Suprapubic skin (tissue), 4 donors: ENCODE data around the gene ARHGAP23. TPM values are rescaled to one million over a fixed set of nuclear protein-coding genes. Genes with fewer than 3 reads are reported as not detected.
"Not testable (repeated sequence)": the region's sequence is repeated elsewhere in the genome, so short reads cannot be mapped to it uniquely, and the experiment has no call there.

Experiments used
- DNase-seq, 2 donors: peaks; one replicate each; pipeline ENCODE4 v3.0.0-alpha.2; 2019; ENCODE audit warnings: low spot score in 2 of 2
- H3K27ac ChIP-seq: fragments of 200-600 bp; sonication (generic); one replicate; pipeline ENCODE4 v1.5.1; 2019
- H3K27me3 ChIP-seq: fragments of 200-600 bp; sonication (generic); one replicate; pipeline ENCODE4 v1.5.1; 2019
- H3K36me3 ChIP-seq: fragments of 200-600 bp; sonication (generic); one replicate; pipeline ENCODE4 v1.5.1; 2019
- H3K4me1 ChIP-seq: fragments of 200-600 bp; sonication (generic); one replicate; pipeline ENCODE4 v1.5.1; 2019
- H3K4me3 ChIP-seq: fragments of 200-600 bp; sonication (generic); one replicate; pipeline ENCODE4 v1.5.1; 2019; ENCODE audit warnings: mild to moderate bottlenecking
- H3K9me3 ChIP-seq: fragments of 200-600 bp; sonication (generic); one replicate; pipeline ENCODE4 v1.5.1; 2019
- CTCF ChIP-seq, 2 donors: fragments of 200-600 bp in 1 of 2; fragments of 450-650 bp in 1 of 2; sonication (generic) in 1 of 2; IDR thresholded peaks; one replicate each; pipeline ENCODE4 v1.5.1; 2016 to 2019; ENCODE audit warnings: antibody characterized with exemption in 2 of 2, mild to moderate bottlenecking in 1 of 2, moderate library complexity in 1 of 2
- EP300 ChIP-seq: sonication (generic); formaldehyde crosslinking; IDR thresholded peaks from one replicate; pipeline ENCODE4 v1.6.1; 2017; ENCODE audit warnings: antibody characterized with exemption
- POLR2A ChIP-seq, 2 donors: fragments of 450-650 bp; IDR thresholded peaks; one replicate each; pipeline ENCODE4 v1.6.1; 2017; ENCODE audit warnings: antibody characterized with exemption in 2 of 2, mild to moderate bottlenecking in 2 of 2, moderate library complexity in 2 of 2
- POLR2AphosphoS5 ChIP-seq, 3 donors: sonication (generic); formaldehyde crosslinking; IDR thresholded peaks; one replicate each; pipeline ENCODE4 v1.6.1; 2017; ENCODE audit warnings: antibody characterized with exemption in 3 of 3
- WGBS: methylation state at CpG from one replicate; pipeline ENCODE4 v1.1.5; 2018; 5-methylcytosine and 5-hydroxymethylcytosine counted together
- total RNA-seq, 4 donors: library from RNA; depleted of rRNA; stranded (reverse); fragments of >200 nt; gene quantifications; one replicate each; pipeline ENCODE4 v1.1.0, GENCODE V29; 2016

Gene ARHGAP23
- total RNA-seq, 4 donors from 2014 or later: 94.8 to 149 (median 121) TPM

GRCh38 chr17:38512473-38513058 lies 84.3 kb downstream of the ARHGAP23 start:
- Histone ChIP-seq H3K9me3 (no peaks in the 10 kb centered on the region), H3K4me1 (peaks cover 28% of the 10 kb centered on the region), H3K36me3 (peaks cover 1% of the 10 kb centered on the region), H3K27ac (no peak overlapping the region), H3K27me3 (peaks cover 9% of the 10 kb centered on the region), H3K4me3 (no peak overlapping the region)
- no peak for DNase-seq
- TF ChIP-seq POLR2A (IDR thresholded peaks at IDR 0.05): no peak
- TF ChIP-seq EP300: no peak
- 85% methylated on average over 11 of the region's 13 CpGs for WGBS

GRCh38 chr17:38526526-38526925 lies 98.3 kb downstream of the ARHGAP23 start:
- not testable (repeated sequence) for H3K9me3 ChIP-seq, DNase-seq, H3K36me3 ChIP-seq, H3K4me1 ChIP-seq, H3K27ac ChIP-seq, H3K4me3 ChIP-seq
- H3K27me3 ChIP-seq: peaks cover 34% of the 10 kb centered on the region
- WGBS: 58% methylated on average over 8 of the region's 8 CpGs

GRCh38 chr17:38528141-38528540 lies 99.9 kb downstream of the ARHGAP23 start:
- H3K27ac ChIP-seq, DNase-seq, H3K9me3 ChIP-seq, H3K36me3 ChIP-seq, H3K4me1 ChIP-seq, H3K4me3 ChIP-seq: not testable (repeated sequence)
- 24% methylated on average over 10 of the region's 10 CpGs for WGBS
- H3K27me3 ChIP-seq: peaks cover 47% of the 10 kb centered on the region

GRCh38 chr17:38530856-38531255 lies 102.6 kb downstream of the ARHGAP23 start:
- H3K4me3 ChIP-seq, H3K4me1 ChIP-seq, H3K36me3 ChIP-seq, H3K9me3 ChIP-seq, DNase-seq, H3K27ac ChIP-seq: not testable (repeated sequence)
- 29% methylated on average over 10 of the region's 11 CpGs for WGBS
- peaks cover 60% of the 10 kb centered on the region for H3K27me3 ChIP-seq

- not testable (repeated sequence) for DNase-seq, H3K9me3 ChIP-seq, H3K27ac ChIP-seq, H3K4me3 ChIP-seq, H3K36me3 ChIP-seq, H3K4me1 ChIP-seq
- H3K27me3 ChIP-seq: peaks cover 68% of the 10 kb centered on the region
- WGBS: 69% methylated on average over 11 of the region's 11 CpGs
These were observed 103.5 kb downstream of the ARHGAP23 start for GRCh38 chr17:38531761-38532160.

- Histone ChIP-seq H3K36me3 (no peaks in the 10 kb centered on the region), H3K4me3 (no peak overlapping the region), H3K4me1 (peaks cover 3% of the 10 kb centered on the region), H3K9me3 (no peaks in the 10 kb centered on the region), H3K27me3 (peaks cover 70% of the 10 kb centered on the region), H3K27ac (no peak overlapping the region)
- WGBS: 83% methylated on average over 16 of the region's 16 CpGs
- TF ChIP-seq EP300 (no peak), CTCF (IDR thresholded peaks at IDR 0.05) (no peak), POLR2A (IDR thresholded peaks at IDR 0.05) (no peak), POLR2AphosphoS5 (IDR thresholded peaks at IDR 0.05) (no peak)
- DNase-seq: no peak
These were observed 104.2 kb downstream of the ARHGAP23 start for GRCh38 chr17:38532451-38532850.

- H3K27ac ChIP-seq: no peak overlapping the region
- H3K4me3 ChIP-seq: no peak overlapping the region
- H3K9me3 ChIP-seq: no peaks in the 10 kb centered on the region
- H3K27me3 ChIP-seq: peaks cover 63% of the 10 kb centered on the region
- peaks cover 3% of the 10 kb centered on the region for H3K4me1 ChIP-seq
- no peak for DNase-seq
- 52% methylated on average over 9 of the region's 9 CpGs for WGBS
- H3K36me3 ChIP-seq: no peaks in the 10 kb centered on the region
- no peak for TF ChIP-seq CTCF (IDR thresholded peaks at IDR 0.05)
- TF ChIP-seq POLR2A (IDR thresholded peaks at IDR 0.05): no peak
- no peak for TF ChIP-seq POLR2AphosphoS5 (IDR thresholded peaks at IDR 0.05)
- no peak for TF ChIP-seq EP300
These were observed 105.0 kb downstream of the ARHGAP23 start for GRCh38 chr17:38533241-38533640.

- no peak overlapping the region for H3K4me3 ChIP-seq
- peaks cover 3% of the 10 kb centered on the region for H3K4me1 ChIP-seq
- H3K36me3 ChIP-seq: no peaks in the 10 kb centered on the region
- WGBS: 59% methylated on average over 12 of the region's 13 CpGs
- peaks cover 59% of the 10 kb centered on the region for H3K27me3 ChIP-seq
- H3K9me3 ChIP-seq: no peaks in the 10 kb centered on the region
- TF ChIP-seq CTCF (IDR thresholded peaks at IDR 0.05): no peak
- no peak for TF ChIP-seq POLR2A (IDR thresholded peaks at IDR 0.05)
- TF ChIP-seq POLR2AphosphoS5 (IDR thresholded peaks at IDR 0.05): no peak
- no peak for TF ChIP-seq EP300
- DNase-seq: no peak
- no peak overlapping the region for H3K27ac ChIP-seq
These were observed 105.7 kb downstream of the ARHGAP23 start for GRCh38 chr17:38533866-38534497.
